Left lung (tissue), 10 donors: Measurements from ENCODE around the gene PCDHGA6. TPM values are rescaled to one million over a fixed set of nuclear protein-coding genes. Genes with fewer than 3 reads are reported as not detected.
"Not testable (repeated sequence)": the region's sequence is repeated elsewhere in the genome, so short reads cannot be mapped to it uniquely, and the experiment has no call there.

Source experiments
- ATAC-seq: fragments of 200-7000 bp; cut with Tn5 transposase; one replicate; pipeline ENCODE4 v1.9.1; 2020; ENCODE audit warnings: moderate library complexity
- DNase-seq, 4 donors: peaks; one replicate each; pipeline ENCODE4 v3.0.0-alpha.2; 2013 to 2020
- H3K27ac ChIP-seq, 2 donors: fragments of 200-600 bp; sonication (generic) in 1 of 2; one replicate each; pipeline versions ENCODE4 v1.5.0 to v1.8.0; 2020 to 2021
- H3K27me3 ChIP-seq, 2 donors: fragments of 200-600 bp; sonication (generic) in 1 of 2; one replicate each; pipeline versions ENCODE4 v1.5.0 to v1.8.0; 2020 to 2021
- H3K36me3 ChIP-seq, 2 donors: fragments of 200-600 bp; sonication (generic) in 1 of 2; one replicate each; pipeline versions ENCODE4 v1.5.0 to v1.8.0; 2020 to 2021
- H3K4me1 ChIP-seq, 2 donors: fragments of 200-600 bp; one replicate each; pipeline ENCODE4 v1.8.0; 2021
- H3K4me3 ChIP-seq, 2 donors: fragments of 200-600 bp; sonication (generic) in 1 of 2; one replicate each; pipeline versions ENCODE4 v1.5.0 to v1.8.0; 2020 to 2021; ENCODE audit warnings: mild to moderate bottlenecking in 1 of 2
- H3K9me3 ChIP-seq, 2 donors: fragments of 200-600 bp; sonication (generic) in 1 of 2; one replicate each; pipeline versions ENCODE4 v1.5.0 to v1.8.0; 2020 to 2021
- CTCF ChIP-seq, 2 donors: fragments of 200-600 bp; sonication (generic) in 1 of 2; IDR thresholded peaks; one replicate each; pipeline versions ENCODE4 v1.5.0 to v1.8.0; 2021; ENCODE audit warnings: antibody characterized with exemption in 2 of 2
- intact Hi-C, 2 donors: fragments of 100-400 bp; cut with DNase I; formaldehyde crosslinking; loops; one replicate each; pipeline versions ENCODE4 v1.11.2 to v1.14.2; 2022
- polyA plus RNA-seq, 6 donors: library from polyadenylated mRNA; unstranded; fragments of 120-200 nt; gene quantifications; one replicate each; pipeline ENCODE4 v1.2.1, GENCODE V29; 2013; ENCODE audit not compliant: insufficient read length in 6 of 6
- total RNA-seq, 2 donors: library from RNA; stranded (reverse); fragmentation: NEBNext Ultra II Directional; extraction: Animal tissue kit (Norgen Biotek cat#: 25700); gene quantifications; one replicate each; pipeline ENCODE4 v1.2.1, GENCODE V29; 2021
- donor health status: DM: no; HTN: yes; CAD: no.
- donor health status: DM: no; HTN: no; CAD: no.

PCDHGA6 gene
- total and polyA plus RNA-seq, 8 donors, result 2.9 to 6.5 (median 5.4) TPM

- intact Hi-C loops, result loop anchor here in 1 of 2 donors (10.0 kb wide), 1 partner anchor 221 kb away; no protein-coding TSS in a partner anchor
- H3K27me3 ChIP-seq, result peaks cover 0 to 85% of the 10 kb centered on the region in 2 donors
- TF ChIP-seq CTCF (IDR thresholded peaks at IDR 0.05), result no peak
- no peak within 1 kb of the TSS for H3K4me3 ChIP-seq
- no peak for DNase-seq
- H3K4me1 ChIP-seq, result no peaks in the 10 kb centered on the region
- no peaks in the 10 kb centered on the region for H3K36me3 ChIP-seq
- no peak within 1 kb of the TSS for H3K27ac ChIP-seq
- H3K9me3 ChIP-seq, result peaks cover 0 to 86% of the 10 kb centered on the region in 2 donors
- ATAC-seq, result no peak
Measured at GRCh38 chr5:141343242-141343952, 30.3 kb upstream of the PCDHGA6 start, which contains the start of gene PCDHGA3. Gene PCDHGA3, plus strand, starts transcription at chr5:141343829. Its CDS starts 205 bp downstream, at chr5:141344034.

- no peak for TF ChIP-seq CTCF (IDR thresholded peaks at IDR 0.05)
- H3K36me3 ChIP-seq, result no peaks in the 10 kb centered on the region
- no peak overlapping the region for H3K4me3 ChIP-seq
- H3K27me3 ChIP-seq, result peaks cover 0 to 85% of the 10 kb centered on the region in 2 donors
- no peak for ATAC-seq
- peaks cover 0 to 86% of the 10 kb centered on the region in 2 donors for H3K9me3 ChIP-seq
- no peaks in the 10 kb centered on the region for H3K4me1 ChIP-seq
- no peak overlapping the region for H3K27ac ChIP-seq
- no peak for DNase-seq
- intact Hi-C loops, result loop anchor here in 1 of 2 donors (10.0 kb wide), 1 partner anchor 221 kb away; no protein-coding TSS in a partner anchor
Measured at GRCh38 chr5:141343953-141344463, 29.7 kb upstream of the PCDHGA6 start.

- ATAC-seq (no peak), DNase-seq (no peak)
- TF ChIP-seq CTCF (IDR thresholded peaks at IDR 0.05), result no peak
- Histone ChIP-seq H3K4me1 (no peaks in the 10 kb centered on the region), H3K4me3 (no peak overlapping the region), H3K9me3 (peaks cover 0 to 85% of the 10 kb centered on the region in 2 donors), H3K36me3 (no peaks in the 10 kb centered on the region), H3K27ac (no peak overlapping the region), H3K27me3 (peaks cover 0 to 85% of the 10 kb centered on the region in 2 donors)
- intact Hi-C loops, result loop anchor here in 1 of 2 donors (10.0 kb wide), 1 partner anchor 219 kb away; no protein-coding TSS in a partner anchor
Measured at GRCh38 chr5:141345327-141345726, 28.4 kb upstream of the PCDHGA6 start.

GRCh38 chr5:141346017-141346416, 27.7 kb upstream of the PCDHGA6 start:
- intact Hi-C loops, result loop anchor here in 1 of 2 donors (10.0 kb wide), 1 partner anchor 219 kb away; no protein-coding TSS in a partner anchor
- not testable (repeated sequence) for DNase-seq, H3K36me3 ChIP-seq, ATAC-seq, H3K4me1 ChIP-seq, H3K4me3 ChIP-seq, H3K27ac ChIP-seq
- Histone ChIP-seq H3K9me3 (peaks cover 0 to 85% of the 10 kb centered on the region in 2 donors), H3K27me3 (peaks cover 5 to 85% of the 10 kb centered on the region in 2 donors)

GRCh38 chr5:141349917-141350619, 23.6 kb upstream of the PCDHGA6 start, which contains the start of gene PCDHGB1:
Gene PCDHGB1, plus strand, starts transcription at chr5:141350099. Its CDS starts 162 bp downstream, at chr5:141350261.
- no peak for DNase-seq
- intact Hi-C loops, result loop anchor here in 1 of 2 donors (10.0 kb wide), 1 partner anchor 215 kb away; no protein-coding TSS in a partner anchor

More at GRCh38 chr5:141349917-141350619, 23.6 kb upstream of the PCDHGA6 start, which contains the start of gene PCDHGB1:
- TF ChIP-seq CTCF (IDR thresholded peaks at IDR 0.05), result no peak
- Histone ChIP-seq H3K27ac (no peak within 1 kb of the TSS), H3K4me1 (no peaks in the 10 kb centered on the region), H3K36me3 (no peaks in the 10 kb centered on the region), H3K27me3 (peaks cover 5 to 74% of the 10 kb centered on the region in 2 donors), H3K9me3 (peaks cover 0 to 77% of the 10 kb centered on the region in 2 donors), H3K4me3 (no peak within 1 kb of the TSS)
- ATAC-seq, result no peak
